Measurements from ENCODE around the gene OTUD1.

GRCh38 chr10:23452033-23452655, 13.3 kb downstream of the OTUD1 start:
- no peak for TF ChIP-seq MAFK (IDR thresholded peaks at IDR 0.05; ENCODE audit: partially characterized antibody)
- TF ChIP-seq CTCF (IDR thresholded peaks at IDR 0.05): no peak
- TF ChIP-seq TP53 (CRISPR knock-in tag; IDR thresholded peaks at IDR 0.05): no peak
- no peak for TF ChIP-seq KDM1A (IDR thresholded peaks at IDR 0.05; ENCODE audit: low read depth)
